Measurements from ENCODE around the gene LHX3.

GRCh38 chr9:136185596-136186366 is 19.1 kb downstream of the LHX3 start:
- TF ChIP-seq CTCF (IDR thresholded peaks at IDR 0.05): no peak
- TF ChIP-seq EZH2 (IDR thresholded peaks at IDR 0.05; ENCODE audit: borderline replicate concordance, insufficient read depth, low read depth, low read length, poor library complexity, severe bottlenecking): no peak

All from B cell (primary cell).